ENCODE results near the gene GPBP1L1.

DNA sequence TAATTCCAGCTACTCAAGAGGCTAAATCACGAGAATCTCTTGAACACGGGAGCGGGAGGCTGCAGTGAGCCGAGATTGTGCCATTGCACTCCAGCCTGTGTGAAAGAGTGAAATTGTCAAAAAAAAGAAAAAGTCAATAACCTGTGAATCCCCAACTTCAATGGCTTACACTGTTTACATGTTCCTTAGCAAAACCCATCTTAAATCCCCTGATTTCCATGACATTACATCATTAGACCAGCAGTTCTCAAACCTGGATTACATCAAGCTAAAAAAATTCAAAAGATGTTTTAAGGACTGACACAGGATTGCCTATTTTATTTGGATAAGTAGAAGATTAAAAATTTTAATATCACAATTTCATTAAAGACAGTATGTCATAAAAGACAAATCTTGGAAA lies 12.4 kb downstream of the GPBP1L1 start:
- TF ChIP-seq EZH2 (IDR thresholded peaks at IDR 0.05) (no peak), POLR2AphosphoS5 (IDR thresholded peaks at IDR 0.05; ENCODE audit: borderline replicate concordance, low read depth, low read length) (no peak), FOXP2 (optimal IDR thresholded peaks at IDR 0.05; ENCODE audit: control extremely low read depth, extremely low read length, insufficient read depth) (no peak)
